Prostate gland (tissue), 2 donors: ENCODE data around the gene PKNOX2.

Source experiments
- CTCF ChIP-seq, 4 experiments: fragments of 200-600 bp in 2 of 4; fragments of 450-650 bp in 2 of 4; sonication (generic) in 2 of 4; IDR thresholded peaks; 1 replicate in 3 of 4; 2 replicates in 1 of 4; pipeline ENCODE4 v1.5.1; 2016 to 2019; ENCODE audit warnings: antibody characterized with exemption in 4 of 4, mild to moderate bottlenecking in 2 of 4, moderate library complexity in 2 of 4
- POLR2A ChIP-seq: fragments of 450-650 bp; IDR thresholded peaks from one replicate; pipeline ENCODE4 v1.6.1; 2016; ENCODE audit warnings: antibody characterized with exemption, mild to moderate bottlenecking

DNA sequence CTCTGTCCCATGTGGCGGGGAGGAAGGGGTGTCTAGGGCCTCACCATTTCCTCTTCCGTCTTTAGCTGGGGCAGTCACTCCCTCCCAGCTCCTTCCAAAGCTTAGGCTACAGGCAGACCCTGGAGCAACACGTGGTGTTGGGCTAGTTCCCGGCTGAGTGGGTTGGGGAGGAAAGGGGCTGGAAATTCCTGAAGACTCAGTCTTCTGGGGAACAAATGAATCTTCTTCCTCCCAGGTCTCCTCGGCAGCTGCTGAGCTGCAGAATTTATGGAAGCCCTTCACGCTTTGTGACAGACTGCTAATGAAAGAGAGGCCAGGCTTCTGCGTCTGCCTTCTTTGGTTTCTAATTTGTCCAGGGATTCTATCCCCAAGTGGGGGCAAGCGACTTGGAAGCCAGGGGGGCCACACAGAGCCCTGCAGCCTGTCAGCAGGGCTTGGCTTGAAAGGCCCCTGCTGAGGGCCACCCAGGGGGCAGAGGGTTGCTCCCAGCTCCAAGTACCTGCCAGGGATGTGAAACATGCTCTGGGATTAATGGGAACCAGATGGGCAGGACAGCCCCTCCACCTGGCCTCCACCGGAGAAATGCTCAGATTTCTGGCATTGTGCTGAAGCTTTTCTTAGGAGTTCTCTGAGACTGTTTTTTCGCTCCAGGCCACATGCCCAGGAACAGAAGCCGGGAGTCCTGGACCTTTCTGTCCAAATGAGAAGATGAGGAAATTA lies 123.1 kb downstream of the PKNOX2 start:
- TF ChIP-seq POLR2A (no peak), CTCF (IDR thresholded peaks at IDR 0.05) (no peak)
